ENCODE results near the gene TLE3.

GRCh38 chr15:69999392-70000085 is 98.2 kb downstream of the TLE3 start:
- TF ChIP-seq CTCF (IDR thresholded peaks at IDR 0.05 in 4 of 5, conservative IDR thresholded peaks at IDR 0.05 in 1 of 5) (no peak), POLR2A (IDR thresholded peaks at IDR 0.05) (no peak)

Data from gastrocnemius medialis (tissue), 4 donors.